Measurements from ENCODE around the gene C12orf76.
"Not testable (repeated sequence)": the region's sequence is repeated elsewhere in the genome, so short reads cannot be mapped to it uniquely, and the experiment has no call there.

Gene C12orf76

DNA sequence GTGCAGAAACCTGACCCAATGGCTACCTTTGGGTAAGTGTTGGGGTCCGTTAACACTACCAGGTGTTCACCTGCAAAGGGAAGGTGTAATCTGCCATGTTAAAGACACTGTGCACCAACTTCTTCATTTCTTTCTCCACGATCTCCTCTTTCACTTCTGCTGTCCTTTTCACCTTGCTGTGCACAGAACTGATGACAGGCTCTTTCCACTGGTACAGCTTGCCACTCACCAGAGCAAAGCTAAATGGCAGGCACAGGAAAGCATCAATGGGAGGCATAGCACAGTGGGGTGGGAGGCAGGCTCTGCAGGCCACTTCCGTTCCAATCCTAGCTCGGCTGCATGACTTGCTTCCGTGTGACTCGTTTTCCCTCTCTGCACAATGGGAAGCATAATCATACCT is 2.6 kb upstream of the C12orf76 start:
- no peak for DNase-seq
- H3K9me3 ChIP-seq: no peaks in the 10 kb centered on the region
- H3K4me3 ChIP-seq (ENCODE audit: low read depth, low read length): no peak overlapping the region
- peaks cover 4% of the 10 kb centered on the region; the same call in 1 of the 2 replicates for H3K4me1 ChIP-seq
- H3K27me3 ChIP-seq: no peaks in the 10 kb centered on the region
- H3K36me3 ChIP-seq: no peaks in the 10 kb centered on the region
- TF ChIP-seq, protein P1, sequence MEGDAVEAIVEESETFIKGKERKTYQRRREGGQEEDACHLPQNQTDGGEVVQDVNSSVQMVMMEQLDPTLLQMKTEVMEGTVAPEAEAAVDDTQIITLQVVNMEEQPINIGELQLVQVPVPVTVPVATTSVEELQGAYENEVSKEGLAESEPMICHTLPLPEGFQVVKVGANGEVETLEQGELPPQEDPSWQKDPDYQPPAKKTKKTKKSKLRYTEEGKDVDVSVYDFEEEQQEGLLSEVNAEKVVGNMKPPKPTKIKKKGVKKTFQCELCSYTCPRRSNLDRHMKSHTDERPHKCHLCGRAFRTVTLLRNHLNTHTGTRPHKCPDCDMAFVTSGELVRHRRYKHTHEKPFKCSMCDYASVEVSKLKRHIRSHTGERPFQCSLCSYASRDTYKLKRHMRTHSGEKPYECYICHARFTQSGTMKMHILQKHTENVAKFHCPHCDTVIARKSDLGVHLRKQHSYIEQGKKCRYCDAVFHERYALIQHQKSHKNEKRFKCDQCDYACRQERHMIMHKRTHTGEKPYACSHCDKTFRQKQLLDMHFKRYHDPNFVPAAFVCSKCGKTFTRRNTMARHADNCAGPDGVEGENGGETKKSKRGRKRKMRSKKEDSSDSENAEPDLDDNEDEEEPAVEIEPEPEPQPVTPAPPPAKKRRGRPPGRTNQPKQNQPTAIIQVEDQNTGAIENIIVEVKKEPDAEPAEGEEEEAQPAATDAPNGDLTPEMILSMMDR (IDR thresholded peaks at IDR 0.05; ENCODE audit: low read depth, low read length): no peak

DNA sequence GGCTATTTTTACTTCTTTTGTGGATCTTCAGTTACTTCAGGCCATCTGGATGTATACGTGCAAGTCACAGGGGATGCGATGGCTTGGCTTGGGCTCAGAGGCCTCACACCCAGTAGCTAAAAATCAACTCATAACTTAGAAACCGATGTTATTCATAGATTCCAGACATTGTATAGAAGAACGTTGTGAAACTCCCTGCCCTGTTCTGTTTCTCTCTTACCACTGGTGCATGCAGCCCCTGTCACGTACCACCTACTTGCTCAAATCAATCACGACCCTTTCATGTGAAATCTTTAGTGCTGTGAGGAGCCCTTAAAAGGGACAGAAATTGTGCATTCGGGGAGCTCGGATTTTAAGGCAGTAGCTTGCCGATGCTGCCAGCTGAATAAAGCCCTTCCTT is 1.3 kb upstream of the C12orf76 start:
- not testable (repeated sequence) for H3K4me3 ChIP-seq (ENCODE audit: low read depth, low read length); H3K9me3 ChIP-seq; H3K4me1 ChIP-seq; H3K36me3 ChIP-seq; DNase-seq; H3K27me3 ChIP-seq

DNA sequence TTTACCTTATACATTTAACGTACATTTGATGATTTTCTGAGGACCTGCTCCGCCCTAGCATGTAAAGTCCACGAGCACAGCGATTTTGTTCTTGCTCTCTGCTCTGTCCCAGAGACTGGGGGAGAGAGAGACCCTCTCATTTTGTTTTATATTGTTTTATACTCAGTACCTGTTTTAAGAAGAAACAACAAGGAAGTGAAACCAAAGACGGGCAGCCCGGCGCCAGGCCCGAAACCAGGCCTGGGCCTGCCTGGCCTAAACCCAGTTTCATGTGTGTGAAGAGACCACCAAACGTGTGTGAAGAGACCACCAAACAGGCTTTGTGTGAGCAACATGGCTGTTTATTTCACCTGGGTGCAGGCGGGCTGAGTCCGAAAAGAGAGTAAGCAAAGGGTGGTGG is 712 bp upstream of the C12orf76 start:
- H3K27me3 ChIP-seq, H3K4me1 ChIP-seq, DNase-seq, H3K9me3 ChIP-seq, H3K36me3 ChIP-seq: not testable (repeated sequence)
- H3K4me3 ChIP-seq (ENCODE audit: low read depth, low read length): peak overlapping the region; percentile 79

DNA sequence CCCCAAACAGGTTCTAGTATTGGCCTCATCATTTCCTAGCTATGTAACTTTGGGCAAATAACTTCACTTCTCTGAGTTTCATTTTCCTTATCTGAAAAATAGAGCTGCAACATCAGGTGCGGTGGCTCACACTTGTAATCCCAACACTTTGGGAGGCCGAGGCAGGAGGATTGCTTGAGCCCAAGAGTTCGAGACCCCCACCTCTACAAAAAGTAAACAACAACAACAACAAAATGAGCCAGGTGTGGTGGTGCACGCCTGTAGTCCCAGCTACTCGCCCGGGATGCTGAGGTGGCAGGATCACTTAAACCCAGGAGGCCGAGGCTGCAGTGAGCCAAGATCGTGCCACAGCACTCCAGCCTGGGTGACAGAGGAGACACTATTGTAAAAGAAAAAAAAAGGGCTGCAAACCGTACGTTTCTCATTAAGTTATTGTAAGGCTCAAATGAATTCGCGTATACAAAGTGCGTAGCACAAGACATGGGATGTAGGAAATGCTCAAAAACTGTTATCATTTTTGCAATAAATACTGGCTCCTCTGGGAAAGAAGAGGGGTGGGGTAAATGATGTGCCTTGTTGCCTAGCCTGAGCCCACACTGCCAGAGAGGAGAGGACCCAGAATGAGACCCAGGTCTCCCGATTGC is 903 bp downstream of the C12orf76 start:
- DNase-seq: no peak
- no peaks in the 10 kb centered on the region for H3K27me3 ChIP-seq
- no peaks in the 10 kb centered on the region for H3K9me3 ChIP-seq
- H3K36me3 ChIP-seq: peaks cover 3% of the 10 kb centered on the region
- H3K4me3 ChIP-seq (ENCODE audit: low read depth, low read length): peak overlapping the region; percentile 79
- TF ChIP-seq, protein P1 (IDR thresholded peaks at IDR 0.05; ENCODE audit: low read depth, low read length): no peak
- H3K4me1 ChIP-seq: peaks cover 4% of the 10 kb centered on the region; the same call in 1 of the 2 replicates

DNA sequence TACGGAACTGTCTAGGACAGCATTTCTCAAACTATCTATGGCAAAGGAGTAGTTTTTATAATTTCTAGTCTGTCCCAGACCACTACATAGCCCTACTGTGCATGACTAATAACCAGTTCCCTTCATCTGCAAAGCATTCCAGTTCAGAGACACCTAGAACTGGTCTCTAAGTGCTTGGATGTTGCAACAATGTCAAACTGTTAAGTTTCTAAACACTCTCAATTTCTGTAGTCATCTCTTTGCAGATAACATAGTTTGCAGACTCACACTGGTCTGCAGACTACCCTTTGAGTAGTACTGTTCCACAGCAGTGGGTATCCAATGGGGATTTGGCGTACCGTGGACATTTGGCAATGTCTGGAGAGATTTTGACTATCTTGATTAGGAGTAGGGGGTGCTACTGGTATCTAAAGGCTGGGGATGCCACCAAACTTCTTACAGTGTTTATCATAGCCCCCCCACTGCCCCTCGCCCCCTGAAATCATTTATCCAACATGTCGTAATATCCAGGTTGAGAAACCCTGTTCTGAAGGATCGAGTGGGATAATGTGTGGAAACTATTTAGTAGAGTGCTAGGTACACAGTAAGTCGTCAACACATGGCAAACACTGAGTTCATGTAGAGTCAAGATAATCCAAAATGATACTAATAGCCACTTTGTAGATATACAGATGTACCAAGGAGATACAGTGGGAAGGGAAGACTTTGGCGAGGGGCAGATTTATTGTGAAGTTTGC is 1.7 kb downstream of the C12orf76 start:
- Histone ChIP-seq H3K27me3 (no peaks in the 10 kb centered on the region), H3K4me1 (peaks cover 4% of the 10 kb centered on the region; the same call in 1 of the 2 replicates), H3K9me3 (no peaks in the 10 kb centered on the region), H3K4me3 (ENCODE audit: low read depth, low read length) (no peak overlapping the region), H3K36me3 (peaks cover 9% of the 10 kb centered on the region)
- TF ChIP-seq, protein P1 (IDR thresholded peaks at IDR 0.05; ENCODE audit: low read depth, low read length): no peak
- DNase-seq: no peak

DNA sequence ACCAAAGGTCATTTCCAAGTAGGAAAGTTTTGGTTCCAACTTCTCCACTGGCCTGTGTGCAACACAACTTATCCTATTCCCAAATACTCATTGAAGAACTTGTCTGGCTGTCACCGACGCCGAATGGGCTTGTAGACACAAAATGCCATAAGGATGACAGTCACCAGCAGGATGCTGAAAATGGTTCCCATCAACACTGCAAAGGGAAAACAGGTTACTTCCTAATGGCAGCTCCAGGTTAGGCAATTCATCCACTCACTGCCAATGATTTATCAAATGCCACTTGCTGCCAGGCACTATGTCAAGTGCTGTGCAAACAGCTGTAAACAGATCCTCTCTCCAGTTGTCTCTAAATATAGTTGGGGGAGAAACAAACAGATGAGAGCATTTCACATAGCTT is 6.1 kb downstream of the C12orf76 start:
- Histone ChIP-seq H3K27me3 (no peaks in the 10 kb centered on the region), H3K4me1 (no peaks in the 10 kb centered on the region), H3K9me3 (no peaks in the 10 kb centered on the region), H3K36me3 (peaks cover 13% of the 10 kb centered on the region), H3K4me3 (ENCODE audit: low read depth, low read length) (no peak overlapping the region)
- DNase-seq: no peak
- TF ChIP-seq, protein P1 (IDR thresholded peaks at IDR 0.05; ENCODE audit: low read depth, low read length): no peak

DNA sequence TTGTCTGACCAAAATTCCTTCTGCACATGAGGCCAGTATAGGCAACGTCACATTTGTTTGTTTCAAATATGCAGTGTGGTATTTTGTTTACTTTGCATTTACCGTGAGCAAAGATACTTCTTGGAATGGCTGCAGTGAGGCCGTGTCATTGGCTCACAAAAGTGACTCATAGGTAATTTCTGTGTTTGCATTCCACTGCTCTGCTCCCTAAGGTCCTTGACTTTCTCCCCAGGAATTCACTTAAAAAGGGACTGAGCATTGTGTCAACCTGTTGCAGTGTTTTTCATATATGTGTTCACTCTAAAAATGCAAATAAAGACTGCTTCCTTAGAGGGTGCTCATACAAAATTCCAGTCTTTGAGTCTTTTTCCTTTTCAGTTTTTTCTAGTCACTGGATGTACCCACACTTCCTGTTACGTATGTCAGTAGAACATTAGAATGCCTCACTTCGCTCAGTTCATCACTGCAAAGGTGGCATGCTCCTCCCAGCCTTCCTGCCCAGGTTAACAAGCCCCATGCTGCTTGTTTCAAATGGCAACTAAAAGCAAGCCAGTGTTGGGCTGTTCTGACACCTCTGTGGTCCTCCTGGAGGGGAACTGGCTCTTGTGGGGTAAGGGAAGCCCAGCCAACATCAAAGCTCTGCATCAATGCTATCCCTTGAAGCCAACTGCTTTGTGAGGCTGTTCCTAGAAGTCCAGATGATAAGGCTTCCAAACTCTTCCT is 9.1 kb downstream of the C12orf76 start:
- no peaks in the 10 kb centered on the region for H3K9me3 ChIP-seq
- no peaks in the 10 kb centered on the region for H3K27me3 ChIP-seq
- no peak overlapping the region for H3K4me3 ChIP-seq (ENCODE audit: low read depth, low read length)
- H3K4me1 ChIP-seq: no peaks in the 10 kb centered on the region
- H3K36me3 ChIP-seq: peaks cover 20% of the 10 kb centered on the region
- DNase-seq: no peak
- TF ChIP-seq, protein P1 (IDR thresholded peaks at IDR 0.05; ENCODE audit: low read depth, low read length): no peak
